PC-9 (cell line): ENCODE measurements around the gene KRTAP9-3.

Experiments used
- EZH2 ChIP-seq: fragments of 200-600 bp; sonication (generic); IDR thresholded peaks from 2 replicates; pipeline ENCODE4 v1.8.0; 2017; ENCODE audit warnings: antibody characterized with exemption, low read depth
- TF ChIP-seq, protein P1 (sequence below): fragments of 200-600 bp; sonication (generic); conservative IDR thresholded peaks from 2 replicates; pipeline ENCODE4 v1.6.1; 2017; ENCODE audit warnings: mixed run types, antibody characterized with exemption, mild to moderate bottlenecking, moderate library complexity

GRCh38 chr17:41184480-41184961 lies 47.7 kb upstream of the KRTAP9-3 start, which contains the start of gene KRTAP4-1:
- TF ChIP-seq, protein P1, sequence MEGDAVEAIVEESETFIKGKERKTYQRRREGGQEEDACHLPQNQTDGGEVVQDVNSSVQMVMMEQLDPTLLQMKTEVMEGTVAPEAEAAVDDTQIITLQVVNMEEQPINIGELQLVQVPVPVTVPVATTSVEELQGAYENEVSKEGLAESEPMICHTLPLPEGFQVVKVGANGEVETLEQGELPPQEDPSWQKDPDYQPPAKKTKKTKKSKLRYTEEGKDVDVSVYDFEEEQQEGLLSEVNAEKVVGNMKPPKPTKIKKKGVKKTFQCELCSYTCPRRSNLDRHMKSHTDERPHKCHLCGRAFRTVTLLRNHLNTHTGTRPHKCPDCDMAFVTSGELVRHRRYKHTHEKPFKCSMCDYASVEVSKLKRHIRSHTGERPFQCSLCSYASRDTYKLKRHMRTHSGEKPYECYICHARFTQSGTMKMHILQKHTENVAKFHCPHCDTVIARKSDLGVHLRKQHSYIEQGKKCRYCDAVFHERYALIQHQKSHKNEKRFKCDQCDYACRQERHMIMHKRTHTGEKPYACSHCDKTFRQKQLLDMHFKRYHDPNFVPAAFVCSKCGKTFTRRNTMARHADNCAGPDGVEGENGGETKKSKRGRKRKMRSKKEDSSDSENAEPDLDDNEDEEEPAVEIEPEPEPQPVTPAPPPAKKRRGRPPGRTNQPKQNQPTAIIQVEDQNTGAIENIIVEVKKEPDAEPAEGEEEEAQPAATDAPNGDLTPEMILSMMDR, result no peak
- TF ChIP-seq EZH2, result no peak
